GM19043 (cell line): ENCODE results near the gene KDM1A.

Experiments used
- ATAC-seq: cut with Tn5 transposase; IDR thresholded peaks from one replicate; pipeline ENCODE4 v1.9.1; 2021; ENCODE audit warnings: low read depth; ENCODE audit not compliant: unreplicated experiment

The KDM1A gene

DNA sequence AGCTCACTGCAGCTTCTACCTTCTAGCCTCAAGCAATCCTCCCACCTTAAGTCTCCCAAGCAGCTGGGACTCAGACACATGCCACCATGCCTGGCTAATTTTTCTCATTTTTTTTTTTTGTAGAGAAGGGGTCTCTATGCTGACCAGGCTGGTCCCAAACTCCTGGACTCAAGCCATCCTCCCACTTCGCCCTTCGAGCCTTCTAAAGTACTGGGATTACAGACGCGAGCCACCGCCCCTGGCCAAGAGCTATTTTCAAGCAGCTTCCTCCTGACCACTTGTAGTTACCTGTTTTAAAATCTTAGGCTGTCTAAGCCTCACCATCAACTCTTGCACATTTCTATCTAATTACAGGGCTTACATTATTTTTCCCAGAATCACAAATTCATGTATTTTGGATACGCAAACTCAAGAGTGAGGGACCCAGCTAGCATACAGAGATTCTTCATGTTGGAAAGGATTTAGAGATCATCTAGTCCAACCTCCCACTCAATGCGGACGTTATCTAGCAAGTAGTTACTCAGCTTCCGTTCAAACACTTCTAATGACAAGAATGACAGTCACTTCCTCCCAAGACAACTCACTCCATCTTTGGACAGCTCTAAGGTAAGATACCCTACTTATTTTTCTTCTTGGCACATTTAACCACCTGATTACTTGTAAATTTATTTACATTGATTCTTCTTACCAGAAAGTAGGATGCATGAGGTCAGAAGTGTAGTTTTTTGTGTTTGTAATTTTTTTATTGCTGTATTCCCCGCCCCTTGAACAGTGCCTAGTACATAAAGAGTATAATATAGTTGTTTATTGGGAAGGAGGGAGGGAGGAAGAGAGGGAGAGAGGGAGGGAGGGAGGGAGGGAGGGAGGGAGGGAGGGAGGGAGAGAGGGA lies 84.0 kb downstream of the KDM1A start:
- ATAC-seq: no peak

DNA sequence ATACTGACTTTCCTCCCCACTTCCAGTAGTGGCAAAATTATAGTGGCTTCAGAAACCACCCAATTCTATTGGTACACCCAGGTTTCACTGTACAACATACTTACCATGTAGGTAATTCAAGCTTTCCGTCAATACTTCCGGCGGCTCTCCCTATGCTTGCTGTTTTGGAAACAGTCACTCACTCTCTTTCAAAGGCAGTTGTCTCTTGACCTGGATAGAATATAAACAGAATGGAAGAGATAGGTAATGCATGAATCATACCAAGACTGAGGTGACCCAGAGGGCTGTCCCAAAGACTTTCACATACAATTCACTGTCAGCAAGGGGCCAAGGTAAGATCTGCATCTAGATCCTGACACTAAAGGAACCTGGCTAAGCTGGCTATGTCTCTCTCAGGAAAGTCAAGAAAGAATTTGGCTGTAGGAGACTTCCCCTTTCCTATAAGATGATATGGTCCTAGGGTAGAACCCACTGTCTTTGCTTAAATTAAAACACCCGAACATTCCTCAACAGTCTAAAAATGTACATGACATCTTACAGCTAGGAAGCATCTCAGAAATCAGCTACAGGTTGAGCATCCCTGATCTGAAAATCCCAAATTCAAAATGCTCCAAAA lies 89.8 kb downstream of the KDM1A start:
- ATAC-seq: no peak

DNA sequence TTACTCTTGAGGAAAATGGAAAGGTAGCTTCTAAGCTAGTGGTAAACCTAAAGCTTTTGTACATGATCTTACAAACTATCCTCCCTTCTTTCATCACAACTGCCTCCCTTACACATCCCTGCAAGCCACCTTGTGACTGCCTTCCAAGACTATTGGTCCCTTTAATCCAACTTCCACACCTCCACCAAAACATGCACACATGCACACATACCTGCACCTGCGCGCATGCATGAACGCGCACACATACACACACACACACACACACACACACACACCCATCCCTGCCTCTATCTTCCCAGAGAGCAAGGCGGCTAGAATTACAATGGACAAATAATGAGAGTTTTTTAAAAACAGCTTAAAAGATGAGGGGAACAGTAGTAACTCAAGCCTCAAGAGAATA lies 91.1 kb downstream of the KDM1A start:
- no peak for ATAC-seq

DNA sequence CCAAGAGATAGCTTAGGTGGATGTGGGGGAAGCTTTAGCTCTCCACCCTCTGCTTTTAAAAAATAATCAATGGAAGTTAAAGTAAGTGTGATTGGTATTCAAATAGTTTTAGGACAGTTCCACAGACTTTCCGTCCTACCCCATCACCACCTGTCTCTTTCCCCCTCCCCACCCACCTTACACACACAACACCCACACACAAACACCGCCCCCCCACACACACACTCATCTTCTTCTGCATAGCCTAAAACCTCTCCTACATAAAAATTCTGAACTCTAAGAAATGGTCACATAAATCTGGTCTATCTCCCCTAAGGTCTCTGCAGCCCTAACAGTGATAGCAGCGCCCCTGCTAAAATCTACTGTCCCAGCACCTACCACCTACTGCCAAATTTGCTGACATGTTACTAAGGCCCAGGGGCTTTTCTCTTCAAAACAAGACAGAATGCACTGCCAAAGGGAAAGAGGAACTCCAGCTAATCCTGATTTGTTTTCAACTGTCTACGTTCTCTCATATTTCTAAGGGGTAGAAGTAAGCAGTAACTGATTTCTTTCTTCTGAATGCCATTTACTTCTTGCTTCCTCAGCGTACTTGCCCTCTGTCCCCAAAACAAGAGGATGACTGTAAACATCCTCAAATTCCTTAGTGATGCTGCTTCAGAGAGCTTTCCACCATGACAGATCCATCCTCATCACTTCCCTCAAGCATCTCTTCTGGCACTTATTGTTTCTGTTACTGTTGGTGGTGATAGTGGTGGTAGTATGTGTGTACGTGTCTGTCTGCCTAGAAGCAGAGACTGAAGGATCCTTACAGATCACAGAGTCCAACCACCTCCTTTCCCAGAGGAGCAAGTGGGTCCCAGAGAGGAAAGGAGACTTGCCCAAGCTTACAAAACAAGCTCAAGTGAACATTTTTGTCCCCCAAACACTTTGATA lies 92.6 kb downstream of the KDM1A start:
- ATAC-seq: no peak

DNA sequence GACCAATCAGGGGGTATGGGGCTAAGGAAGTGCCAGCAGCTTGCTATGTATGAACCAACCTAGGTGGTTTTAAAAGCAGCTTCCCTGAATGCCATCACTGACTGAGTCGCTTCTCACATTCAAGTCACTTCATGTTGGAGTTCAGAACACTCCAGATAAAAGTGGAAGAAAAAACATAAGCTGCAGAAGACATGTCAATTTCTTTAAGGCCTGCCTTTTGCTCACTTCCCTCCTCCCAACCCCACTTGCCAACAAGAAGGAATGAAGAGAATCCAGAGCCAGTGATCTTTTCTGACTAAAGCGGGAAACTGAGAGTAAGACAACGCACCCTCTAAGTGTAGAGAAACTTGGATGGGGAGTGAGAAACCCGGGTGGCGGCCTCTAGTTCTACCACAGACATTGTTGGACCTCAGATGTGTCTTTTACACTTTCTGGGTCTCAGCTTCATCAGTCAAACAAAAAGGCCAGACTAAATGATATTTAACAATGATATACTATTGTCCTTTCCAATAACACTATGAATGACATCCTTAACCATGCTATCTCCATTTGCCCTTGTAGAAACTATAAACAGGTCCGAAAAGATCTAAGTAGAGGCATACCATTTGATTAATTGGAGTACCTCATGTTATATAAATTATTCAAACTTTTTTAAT lies 95.3 kb downstream of the KDM1A start:
- ATAC-seq: no peak

DNA sequence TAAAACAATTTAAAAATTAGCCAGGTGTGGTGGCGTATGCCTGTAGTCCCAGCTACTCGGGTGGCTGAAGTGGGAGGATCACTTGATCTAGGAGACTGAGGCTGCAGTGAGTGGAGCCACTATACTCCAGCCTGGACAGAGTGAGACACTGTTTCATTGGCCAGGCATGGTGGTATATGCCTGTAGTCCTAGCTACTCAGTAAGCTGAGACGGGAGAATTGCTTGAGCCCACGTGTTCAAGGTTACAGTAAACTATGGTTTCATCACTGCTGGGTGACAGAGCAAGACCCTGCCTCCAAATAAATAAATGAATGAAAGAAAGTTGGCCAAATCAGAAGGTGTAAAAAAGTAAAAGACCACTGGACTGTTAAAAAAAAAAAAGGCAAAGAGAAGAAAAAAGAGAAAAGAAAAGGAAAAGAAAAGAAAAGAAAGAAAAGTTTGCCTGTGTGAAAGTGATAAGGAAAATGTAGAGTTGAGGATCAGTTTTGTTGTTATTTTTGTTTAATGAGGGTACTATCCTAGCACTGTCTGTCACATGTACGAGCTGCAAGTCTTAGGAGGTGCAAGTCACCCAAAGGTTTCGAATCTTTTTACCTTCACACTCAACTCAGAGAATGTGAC lies 97.1 kb downstream of the KDM1A start:
- no peak for ATAC-seq

DNA sequence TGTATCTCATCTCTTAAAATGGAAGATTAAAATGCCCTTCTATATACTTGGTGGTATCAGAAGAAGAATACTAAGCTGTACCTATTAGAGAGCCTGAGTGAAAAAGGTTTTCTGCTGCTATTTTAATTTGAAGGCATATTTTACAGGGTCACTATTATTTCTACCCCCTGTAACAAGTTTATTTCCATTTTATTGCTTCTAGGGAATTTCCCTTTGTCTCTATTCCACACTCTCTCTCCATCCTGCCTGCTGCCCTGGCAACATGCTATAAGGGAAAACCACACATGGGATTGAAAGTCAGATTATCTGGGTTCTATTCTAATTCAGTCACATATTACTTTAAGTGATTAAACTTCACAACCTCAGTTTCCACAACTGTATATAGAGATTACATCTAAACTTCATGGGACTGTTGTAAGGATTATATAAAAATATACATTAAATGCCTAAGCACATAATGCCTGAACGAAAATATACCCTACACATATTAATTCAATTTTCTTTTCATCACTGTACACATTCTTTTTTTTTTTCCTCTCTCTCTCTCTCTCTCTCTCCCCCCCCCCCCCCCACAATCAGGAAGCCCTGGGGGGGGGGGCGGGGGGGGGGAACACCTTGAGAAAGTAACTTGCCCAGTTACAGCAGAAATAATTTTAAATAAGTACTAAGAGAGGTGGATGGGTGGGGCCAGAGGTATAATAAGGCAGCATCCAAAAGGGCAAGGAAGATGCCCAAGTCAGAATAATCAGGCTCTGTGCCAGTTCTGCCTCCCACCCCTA lies 97.8 kb downstream of the KDM1A start:
- no peak for ATAC-seq

DNA sequence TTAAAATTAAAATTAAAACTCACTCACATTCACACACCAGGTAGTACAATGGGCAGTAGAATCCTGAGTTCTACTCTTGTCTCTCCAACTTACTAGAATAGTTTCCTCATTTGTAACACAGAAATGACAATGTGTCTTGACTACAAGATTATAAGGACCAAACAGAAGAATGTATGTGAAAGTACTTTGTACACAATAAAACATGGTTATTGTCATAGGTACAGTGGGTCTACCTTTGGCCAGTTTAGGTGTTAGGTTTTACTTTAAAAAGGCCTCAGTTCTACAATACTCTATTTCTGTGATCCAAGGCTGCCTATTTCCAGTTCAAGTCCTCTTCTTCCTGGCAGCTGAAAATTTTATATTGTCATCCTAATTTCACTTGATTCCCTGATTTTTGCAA lies 99.1 kb downstream of the KDM1A start:
- no peak for ATAC-seq

DNA sequence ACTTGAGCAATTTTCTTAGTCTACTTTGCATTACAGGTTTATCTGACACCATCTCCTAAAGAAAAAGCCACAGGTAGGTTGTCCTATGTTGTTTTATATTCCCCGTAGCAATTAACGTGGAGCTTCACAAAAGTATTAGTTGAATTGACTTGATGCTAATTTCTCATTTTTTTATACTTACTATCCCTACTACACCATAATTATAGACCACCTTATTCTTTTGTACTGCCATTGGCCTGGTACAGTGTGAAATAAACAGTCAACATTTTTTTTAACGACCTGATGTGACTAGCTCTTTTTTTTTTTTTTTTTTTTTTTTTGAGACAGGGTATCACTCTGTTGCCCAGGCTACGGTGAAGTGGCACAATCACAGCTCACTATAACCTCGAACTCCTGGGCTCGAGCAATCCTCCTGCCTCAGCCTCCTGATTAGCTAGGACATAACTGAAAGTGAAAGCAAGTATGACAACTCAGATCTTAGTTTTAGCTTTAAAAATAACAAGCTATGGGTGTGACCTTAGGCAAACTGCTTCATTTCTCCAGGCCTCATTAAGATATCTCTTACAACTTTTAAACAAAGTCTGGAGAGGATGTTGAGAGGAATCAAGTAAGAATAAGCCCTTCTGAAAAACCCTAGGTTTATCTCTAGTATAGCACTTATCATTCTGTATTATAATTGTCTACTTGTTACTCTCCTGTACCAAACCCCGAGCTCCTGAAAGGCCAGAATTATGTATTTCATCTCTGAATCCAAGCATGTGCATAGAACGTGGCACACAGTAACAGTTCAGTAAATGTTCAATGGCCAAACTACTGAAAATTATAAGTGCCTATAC lies 99.9 kb downstream of the KDM1A start:
- ATAC-seq: no peak

DNA sequence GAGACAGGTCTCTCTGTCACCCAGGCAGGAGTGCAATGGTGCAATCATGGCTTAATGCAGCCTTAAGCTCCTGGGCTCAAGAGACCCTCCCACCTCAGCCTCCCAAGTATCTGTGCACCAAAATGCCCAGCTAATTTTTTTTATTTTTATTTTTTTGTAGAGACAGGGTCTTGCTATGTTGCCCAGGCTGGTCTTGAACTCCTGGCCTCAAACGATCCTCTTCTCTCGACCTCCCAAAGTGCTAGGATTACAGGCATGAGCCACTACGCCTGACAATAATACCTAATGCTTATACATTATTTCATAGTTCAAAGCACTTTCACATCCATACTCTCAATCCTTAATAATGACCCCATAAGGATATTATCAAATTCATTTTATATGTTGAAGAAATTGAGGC lies 101.1 kb downstream of the KDM1A start:
- ATAC-seq: no peak

DNA sequence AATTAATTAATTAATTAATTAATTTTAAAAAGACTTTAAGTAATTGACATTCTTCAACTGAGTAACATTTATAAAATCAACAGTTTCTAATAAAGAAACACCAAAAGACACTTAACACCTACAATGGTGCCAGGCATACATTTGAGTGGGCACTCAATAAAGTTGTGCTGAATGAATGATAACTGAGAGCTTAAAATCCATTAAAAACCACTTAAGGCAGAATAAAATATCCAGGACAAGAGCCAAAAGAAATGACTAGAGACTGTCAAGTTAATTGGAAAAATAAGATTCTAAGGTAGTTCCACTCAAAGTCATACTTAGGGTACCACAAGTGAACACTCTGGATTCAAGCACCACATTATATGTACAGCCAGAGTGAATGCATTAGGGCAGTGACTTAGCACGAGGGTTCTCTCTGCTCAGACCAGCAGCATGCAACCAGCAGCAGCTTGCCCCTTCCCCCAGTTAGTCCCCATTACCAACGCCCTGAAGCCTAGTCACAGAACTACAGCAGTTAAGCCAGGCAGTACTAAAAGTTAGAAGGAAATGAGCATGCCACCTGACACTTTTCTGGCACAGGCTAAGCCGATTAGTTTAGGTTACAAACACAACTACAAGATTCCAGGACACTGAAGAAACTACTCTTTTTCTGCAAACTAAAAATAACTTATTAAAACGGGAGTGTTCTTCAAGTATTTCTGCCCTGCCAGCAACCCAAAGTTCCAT lies 102.9 kb downstream of the KDM1A start:
- ATAC-seq: no peak

DNA sequence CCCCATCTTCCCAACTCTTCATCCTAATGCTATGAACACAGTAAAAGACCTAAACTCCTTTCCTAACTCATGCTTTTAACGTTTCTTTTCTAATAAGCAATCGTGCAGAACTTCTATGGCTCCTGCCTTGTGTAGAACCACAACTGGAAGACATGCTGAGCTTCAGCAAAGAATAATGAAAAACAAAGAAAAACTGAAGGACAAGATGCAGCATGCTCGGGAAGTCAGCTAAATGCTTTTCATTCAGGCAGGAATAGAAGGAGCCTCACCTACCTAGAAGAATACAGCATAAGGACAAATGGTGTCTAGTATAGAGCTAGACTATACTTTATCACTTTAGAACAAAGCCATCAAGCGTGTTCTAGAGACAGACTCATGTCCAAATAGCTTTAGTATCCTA lies 103.5 kb downstream of the KDM1A start:
- no peak for ATAC-seq

DNA sequence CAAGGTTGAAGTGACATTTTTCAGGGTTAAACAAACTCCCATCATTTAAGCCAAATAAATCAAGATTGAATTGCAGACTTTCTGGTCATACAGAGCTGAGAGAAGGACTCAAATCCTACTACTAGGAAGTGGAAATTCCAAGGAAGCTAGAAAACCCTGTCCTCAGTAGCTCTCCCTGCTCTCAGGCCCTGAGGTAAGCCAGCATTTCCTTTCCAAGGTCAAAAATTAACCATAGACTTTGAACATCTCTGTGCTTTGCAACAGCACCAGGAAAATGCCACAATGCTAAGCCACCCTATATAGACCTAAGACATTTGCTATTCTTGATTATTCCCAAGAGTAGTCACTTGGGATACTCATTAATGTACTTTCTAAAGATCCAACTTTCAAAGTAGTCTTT lies 104.3 kb downstream of the KDM1A start:
- no peak for ATAC-seq

DNA sequence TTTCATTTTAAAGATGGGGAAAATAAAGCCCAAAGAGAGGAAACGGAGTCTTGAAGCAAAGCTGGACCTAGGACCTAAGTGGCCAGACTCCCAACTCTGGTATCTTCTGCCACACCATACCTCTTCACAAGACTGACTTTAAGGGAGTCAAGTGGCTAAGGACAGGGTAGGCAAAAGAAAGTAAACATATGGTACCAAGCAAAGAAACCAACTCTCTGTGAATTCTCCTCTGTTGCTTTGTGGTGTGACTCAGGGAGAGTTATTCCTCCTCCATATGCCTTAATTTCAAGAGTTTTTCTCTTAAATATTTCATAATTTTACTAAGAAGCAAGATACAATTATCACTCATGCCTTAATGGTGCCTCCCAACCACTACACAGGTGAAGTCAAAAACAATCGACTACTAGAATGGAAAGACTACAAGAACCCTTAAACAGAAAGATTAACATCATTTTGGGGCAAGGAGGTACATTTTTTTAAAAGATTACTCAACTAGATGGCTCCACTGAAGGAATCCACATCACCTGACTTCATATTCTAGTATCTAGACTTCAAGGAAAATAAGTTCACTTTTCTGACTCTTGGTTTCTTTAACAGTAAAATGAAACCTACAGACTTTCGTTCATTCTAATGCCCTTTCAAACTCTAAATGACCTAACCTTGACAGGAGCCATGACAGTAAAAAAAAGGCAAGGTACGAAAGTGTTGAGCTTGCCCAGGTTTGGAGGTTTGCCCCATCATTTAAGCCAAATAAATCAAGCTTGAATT lies 105.2 kb downstream of the KDM1A start:
- ATAC-seq: no peak

DNA sequence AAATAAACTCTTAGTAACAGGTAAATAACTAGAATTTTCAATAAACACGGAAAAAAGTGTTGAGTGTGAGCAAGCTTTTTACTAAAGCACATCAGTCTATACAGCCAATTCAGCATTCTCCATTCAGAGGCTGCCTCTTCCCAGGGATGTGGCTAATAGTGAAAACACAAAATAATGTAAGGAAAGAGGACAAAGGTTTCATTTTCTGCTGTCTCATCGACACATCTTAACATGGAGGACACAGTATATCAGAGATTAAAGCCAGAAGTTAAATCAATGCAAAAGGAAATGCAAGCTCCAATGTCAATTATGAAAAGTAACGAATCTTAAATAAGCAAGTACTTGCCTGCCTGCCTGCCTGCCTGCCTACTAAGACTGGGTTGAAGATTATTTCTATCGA lies 106.2 kb downstream of the KDM1A start:
- ATAC-seq: no peak

DNA sequence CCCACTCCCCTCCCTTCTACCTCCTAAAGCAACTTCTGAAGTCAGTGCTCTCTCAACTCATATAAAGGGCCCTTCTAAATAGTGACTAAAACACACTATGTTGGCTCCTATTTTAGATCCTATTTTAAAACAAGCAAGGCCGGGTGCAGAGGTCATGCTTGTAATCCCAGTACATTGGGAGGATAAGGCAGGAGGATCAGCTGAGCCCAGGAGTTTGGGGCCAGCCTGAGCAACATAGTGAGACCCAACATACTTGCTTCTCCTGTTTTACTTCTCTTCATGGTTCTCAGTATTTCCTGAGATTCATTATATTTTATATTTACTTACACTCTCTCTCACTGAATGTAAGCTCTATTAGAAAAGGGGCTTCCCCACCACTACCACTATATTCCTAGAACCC lies 106.9 kb downstream of the KDM1A start:
- ATAC-seq: no peak

DNA sequence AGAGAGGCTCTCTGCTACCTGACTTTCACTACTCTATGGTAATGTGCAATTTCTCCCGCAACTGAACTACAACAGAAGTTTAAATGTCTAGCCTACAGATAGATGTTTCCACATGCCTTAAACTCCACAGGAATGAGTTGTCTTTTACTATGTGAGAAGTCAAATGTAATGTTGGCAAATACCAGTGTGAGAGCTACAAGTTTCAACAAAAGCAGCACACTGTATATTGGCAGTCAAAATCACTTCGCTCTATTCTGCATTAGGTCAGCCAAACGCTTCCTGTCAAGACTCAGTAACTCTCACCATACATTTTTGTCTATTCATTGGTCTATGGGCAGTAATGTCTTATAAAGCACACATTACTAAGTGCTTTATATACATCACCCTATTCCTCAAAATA lies 107.5 kb downstream of the KDM1A start:
- no peak for ATAC-seq
